ENCODE measurements around the gene NR2F1-AS1.

Gene NR2F1-AS1

GRCh38 chr5:93594591-93595419 lies 13.8 kb upstream of the NR2F1-AS1 start:
- TF ChIP-seq GLIS3 (CRISPR knock-in tag; IDR thresholded peaks at IDR 0.05) (no peak), ZNF70 (CRISPR knock-in tag; IDR thresholded peaks at IDR 0.05) (no peak), ISL1 (CRISPR knock-in tag; IDR thresholded peaks at IDR 0.05) (no peak), ESRRG (CRISPR knock-in tag; IDR thresholded peaks at IDR 0.05) (no peak), OSR1 (CRISPR knock-in tag; IDR thresholded peaks at IDR 0.05) (no peak)
- ATAC-seq, result no peak

GRCh38 chr5:93593476-93594131 lies 12.6 kb upstream of the NR2F1-AS1 start:
- TF ChIP-seq CSRNP3 (CRISPR knock-in tag; IDR thresholded peaks at IDR 0.05) (no peak), ZFP3 (CRISPR knock-in tag; IDR thresholded peaks at IDR 0.05) (no peak), TOX (CRISPR knock-in tag; IDR thresholded peaks at IDR 0.05; ENCODE audit: borderline replicate concordance) (no peak), ZNF70 (CRISPR knock-in tag; IDR thresholded peaks at IDR 0.05) (no peak), PATZ1 (CRISPR knock-in tag; IDR thresholded peaks at IDR 0.05; ENCODE audit: borderline replicate concordance) (no peak), ZNF8 (CRISPR knock-in tag; IDR thresholded peaks at IDR 0.05) (no peak), POU6F1 (CRISPR knock-in tag; IDR thresholded peaks at IDR 0.05; ENCODE audit: borderline replicate concordance, low read depth) (no peak), ZNF565 (CRISPR knock-in tag; conservative IDR thresholded peaks at IDR 0.05; ENCODE audit: low read depth) (no peak), SNAI2 (CRISPR knock-in tag; IDR thresholded peaks at IDR 0.05) (no peak), TSHZ2 (CRISPR knock-in tag; IDR thresholded peaks at IDR 0.05) (no peak), ESRRG (CRISPR knock-in tag; IDR thresholded peaks at IDR 0.05) (no peak), ZC3H10 (CRISPR knock-in tag; IDR thresholded peaks at IDR 0.05) (no peak), GLIS3 (CRISPR knock-in tag; IDR thresholded peaks at IDR 0.05) (no peak), PPARA (CRISPR knock-in tag; IDR thresholded peaks at IDR 0.05; ENCODE audit: borderline replicate concordance) (no peak), CREB5 (CRISPR knock-in tag; IDR thresholded peaks at IDR 0.05; ENCODE audit: low read depth) (no peak), RARB (CRISPR knock-in tag; IDR thresholded peaks at IDR 0.05) (no peak), ARNTL (CRISPR knock-in tag; IDR thresholded peaks at IDR 0.05; ENCODE audit: borderline replicate concordance, low read depth) (no peak), ISL1 (CRISPR knock-in tag; IDR thresholded peaks at IDR 0.05) (no peak), TCF4 (CRISPR knock-in tag; IDR thresholded peaks at IDR 0.05; ENCODE audit: borderline replicate concordance) (no peak)
- ATAC-seq, result no peak
